GM12875 (cell line): ENCODE results near the gene KNTC1.

ENCODE experiments used
- H3K4me3 ChIP-seq: one replicate; pipeline ENCODE4 v1.5.1; 2011; ENCODE audit warnings: low read depth, low read length, control low read depth
- TF ChIP-seq, protein P1 (sequence below): IDR thresholded peaks from 2 replicates; pipeline ENCODE4 v1.5.1; 2011; ENCODE audit warnings: low read depth, mild to moderate bottlenecking, control low read depth, inconsistent platforms, low read length, moderate library complexity, borderline replicate concordance; ENCODE audit not compliant: insufficient read depth

KNTC1 gene

DNA sequence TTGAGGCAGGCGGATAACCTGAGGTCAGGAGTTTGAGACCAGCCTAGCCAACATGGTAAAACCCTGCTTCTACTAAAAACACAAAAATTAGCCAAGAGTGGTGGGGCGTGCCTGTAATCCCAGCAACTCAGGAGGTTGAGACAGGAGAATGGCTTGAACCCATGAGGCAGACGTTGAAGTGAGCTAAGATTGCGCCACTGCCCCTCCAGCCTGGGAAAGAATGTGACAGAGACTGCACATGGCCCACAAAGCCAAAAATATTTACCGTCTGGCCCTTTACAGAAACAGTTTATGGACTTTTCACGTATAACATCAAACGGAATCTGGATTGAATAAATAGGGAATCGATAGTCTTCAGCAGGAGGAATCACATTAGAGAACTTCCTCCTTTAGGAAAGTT is 3.8 kb upstream of the KNTC1 start:
- H3K4me3 ChIP-seq = no peak overlapping the region
- TF ChIP-seq, protein P1, sequence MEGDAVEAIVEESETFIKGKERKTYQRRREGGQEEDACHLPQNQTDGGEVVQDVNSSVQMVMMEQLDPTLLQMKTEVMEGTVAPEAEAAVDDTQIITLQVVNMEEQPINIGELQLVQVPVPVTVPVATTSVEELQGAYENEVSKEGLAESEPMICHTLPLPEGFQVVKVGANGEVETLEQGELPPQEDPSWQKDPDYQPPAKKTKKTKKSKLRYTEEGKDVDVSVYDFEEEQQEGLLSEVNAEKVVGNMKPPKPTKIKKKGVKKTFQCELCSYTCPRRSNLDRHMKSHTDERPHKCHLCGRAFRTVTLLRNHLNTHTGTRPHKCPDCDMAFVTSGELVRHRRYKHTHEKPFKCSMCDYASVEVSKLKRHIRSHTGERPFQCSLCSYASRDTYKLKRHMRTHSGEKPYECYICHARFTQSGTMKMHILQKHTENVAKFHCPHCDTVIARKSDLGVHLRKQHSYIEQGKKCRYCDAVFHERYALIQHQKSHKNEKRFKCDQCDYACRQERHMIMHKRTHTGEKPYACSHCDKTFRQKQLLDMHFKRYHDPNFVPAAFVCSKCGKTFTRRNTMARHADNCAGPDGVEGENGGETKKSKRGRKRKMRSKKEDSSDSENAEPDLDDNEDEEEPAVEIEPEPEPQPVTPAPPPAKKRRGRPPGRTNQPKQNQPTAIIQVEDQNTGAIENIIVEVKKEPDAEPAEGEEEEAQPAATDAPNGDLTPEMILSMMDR = no peak

DNA sequence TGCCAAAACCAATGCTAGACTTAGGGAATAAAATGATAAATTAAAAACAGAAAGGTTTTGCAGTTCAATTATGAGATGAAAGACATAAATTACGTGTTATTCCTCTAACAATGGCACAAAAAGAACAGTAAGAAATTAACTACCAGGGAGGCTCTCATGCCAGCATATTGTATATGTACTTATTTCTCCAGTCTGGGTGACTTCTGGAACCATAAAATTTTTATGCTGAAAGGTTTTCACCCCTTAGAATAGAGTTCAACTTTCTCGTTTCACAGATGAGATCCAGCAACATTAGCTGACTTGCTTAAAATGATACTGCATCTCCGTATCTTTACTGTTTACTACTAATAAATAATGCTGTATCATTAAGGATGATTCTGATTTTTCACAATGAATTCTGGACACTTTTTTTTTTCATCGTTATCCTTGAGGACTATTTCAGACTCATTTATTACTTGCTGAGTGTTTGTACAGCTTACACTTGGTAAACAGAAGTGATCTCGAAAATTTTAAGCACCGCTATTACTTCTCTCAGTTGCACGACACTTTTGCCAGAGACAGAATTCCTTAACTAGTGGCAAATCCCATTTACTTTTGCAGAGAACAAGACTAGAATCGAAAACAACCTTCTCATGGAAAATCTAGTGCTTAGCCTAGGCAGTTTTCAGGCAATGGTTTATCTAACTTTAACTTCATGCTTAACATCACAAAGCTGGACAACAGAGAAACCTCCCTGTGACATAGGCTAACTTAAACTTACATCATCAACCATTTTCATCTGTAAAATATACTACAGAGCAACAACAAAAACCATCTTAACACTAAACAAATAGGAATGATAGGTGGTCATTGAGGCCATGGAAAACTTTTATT is 3.0 kb upstream of the KNTC1 start:
- no peak overlapping the region for H3K4me3 ChIP-seq
- TF ChIP-seq, protein P1 = no peak

DNA sequence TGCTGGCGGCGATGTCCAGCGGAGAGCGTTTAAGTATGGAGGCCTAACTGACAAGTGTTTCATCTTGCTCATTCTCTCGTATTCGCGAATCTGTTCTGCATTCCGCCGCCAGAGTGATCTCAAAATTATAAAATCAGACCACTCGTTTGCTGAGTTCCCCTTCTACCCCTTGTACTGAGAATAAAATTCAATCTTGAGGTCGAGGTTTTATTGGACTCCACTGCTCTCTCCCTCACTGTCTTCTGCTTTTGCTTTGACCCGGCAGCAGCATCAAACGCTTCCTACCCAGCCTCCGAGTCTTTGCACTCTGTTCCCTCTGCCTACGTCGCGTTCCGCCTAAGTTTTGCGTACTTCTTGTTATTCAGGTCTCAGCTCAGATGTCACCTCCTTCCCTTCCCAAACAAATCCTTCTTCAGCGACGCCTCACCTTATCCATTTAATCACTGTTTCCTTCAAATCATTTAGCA is 462 bp downstream of the KNTC1 start:
- peak overlapping the region; percentile 60 for H3K4me3 ChIP-seq
- TF ChIP-seq, protein P1 = no peak

DNA sequence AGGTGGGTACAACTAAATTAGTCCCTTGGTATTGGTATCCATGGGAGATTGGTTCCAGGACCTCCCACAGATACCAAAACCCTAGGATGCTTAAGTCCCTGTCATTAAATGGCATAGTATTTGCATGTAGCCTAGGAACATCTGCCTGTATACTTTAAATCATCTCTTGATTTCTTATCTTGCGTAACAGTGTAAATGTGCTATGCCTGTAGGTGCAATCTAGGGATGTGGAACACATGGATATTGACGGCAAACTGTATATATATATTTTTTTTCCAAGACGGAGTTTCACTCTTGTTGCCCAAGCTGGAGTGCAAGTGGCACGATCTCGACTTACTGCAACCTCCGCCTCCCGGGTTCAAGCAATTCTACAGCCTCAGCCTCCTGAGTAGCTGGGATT is 1.5 kb downstream of the KNTC1 start:
- TF ChIP-seq, protein P1 = no peak
- peak overlapping the region; percentile 60 for H3K4me3 ChIP-seq

DNA sequence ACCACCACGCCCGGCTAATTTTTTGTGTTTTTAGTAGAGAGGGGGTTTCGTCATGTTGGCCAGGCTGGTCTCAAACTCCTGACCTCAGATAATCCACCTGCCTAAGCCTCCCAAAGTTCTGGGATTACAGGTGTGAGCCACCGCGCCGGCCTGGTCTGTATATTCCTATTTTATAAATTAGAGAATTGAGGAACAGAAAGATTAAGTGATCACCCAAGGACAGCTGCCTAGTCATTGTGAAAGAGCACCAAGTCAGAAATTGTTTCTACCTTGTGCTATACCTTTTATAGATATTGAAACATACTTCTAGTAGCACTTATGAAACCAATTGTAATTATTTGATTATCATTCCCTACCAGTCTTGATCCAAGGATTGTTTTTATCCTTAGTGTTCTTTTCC is 1.9 kb downstream of the KNTC1 start:
- TF ChIP-seq, protein P1 = no peak

DNA sequence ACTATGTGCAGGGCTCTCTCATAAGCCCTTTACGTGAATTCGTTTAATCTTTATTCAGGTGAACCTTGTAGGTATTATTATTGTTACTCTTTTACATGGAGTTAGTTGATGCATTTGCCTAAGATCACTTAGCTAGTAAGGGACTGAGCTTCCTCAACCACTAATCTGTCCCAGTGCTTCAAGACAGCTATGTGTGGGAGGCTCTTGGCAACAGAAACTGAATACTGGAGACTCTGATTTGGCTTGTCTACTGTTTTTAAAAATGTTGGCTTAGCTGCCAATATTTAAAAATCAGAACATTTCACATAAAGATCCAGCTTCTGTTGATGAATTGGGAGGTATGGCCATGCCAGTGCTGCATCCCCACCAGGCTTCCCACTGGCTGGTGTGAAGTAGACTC is 6.8 kb downstream of the KNTC1 start:
- TF ChIP-seq, protein P1 = no peak
- no peak overlapping the region for H3K4me3 ChIP-seq

More for the DNA sequence above, 1.9 kb downstream of the KNTC1 start:
- H3K4me3 ChIP-seq = no peak overlapping the region

DNA sequence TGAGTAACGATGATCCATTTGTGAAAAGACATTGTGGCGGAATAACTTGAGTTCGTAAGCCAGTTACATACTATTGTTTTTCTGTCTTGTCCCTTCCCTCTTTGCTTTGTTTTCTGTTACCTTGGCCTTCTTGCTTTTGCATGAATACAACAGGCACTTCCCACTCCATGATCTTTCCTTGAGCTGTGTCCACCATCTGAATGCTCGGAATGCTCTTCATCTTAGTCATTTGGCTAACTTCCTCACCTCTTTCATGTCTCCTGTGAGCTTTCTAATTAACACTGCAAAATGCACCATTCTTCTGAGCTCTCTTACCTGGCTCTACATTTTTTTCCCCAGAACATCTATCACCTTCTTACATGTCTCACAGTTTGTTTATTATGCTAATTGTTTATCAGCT is 10.0 kb downstream of the KNTC1 start:
- H3K4me3 ChIP-seq = no peak overlapping the region
- TF ChIP-seq, protein P1 = no peak
